Loucy (cell line): Measurements from ENCODE around the gene LYL1.

Experiments used
- H2AFZ ChIP-seq: fragments of 200-600 bp; sonication (generic); 2 replicates; pipeline ENCODE4 v1.6.0; 2016; ENCODE audit warnings: antibody characterized with exemption, mild to moderate bottlenecking, low read length, moderate library complexity
- H3F3A ChIP-seq: fragments of 200-600 bp; 2 replicates; pipeline ENCODE4 v1.6.0; 2016; ENCODE audit warnings: antibody characterized with exemption, low read depth, mild to moderate bottlenecking
- H3K27me3 ChIP-seq: fragments of 200-600 bp; sonication (generic); 2 replicates; pipeline ENCODE4 v1.6.1; 2014; ENCODE audit warnings: low read length, mild to moderate bottlenecking; ENCODE audit not compliant: insufficient read depth, poor library complexity, severe bottlenecking
- H3K36me3 ChIP-seq: fragments of 200-600 bp; sonication (generic); 2 replicates; pipeline ENCODE4 v1.6.1; 2016; ENCODE audit warnings: low read length; ENCODE audit not compliant: insufficient read depth
- H3K4me1 ChIP-seq: fragments of 200-600 bp; sonication (generic); 2 replicates; pipeline ENCODE4 v1.5.1; 2014; ENCODE audit warnings: low read length, mild to moderate bottlenecking; ENCODE audit not compliant: insufficient read depth, poor library complexity, severe bottlenecking
- H3K4me2 ChIP-seq: fragments of 200-600 bp; sonication (generic); 2 replicates; pipeline ENCODE4 v1.6.0; 2014; ENCODE audit warnings: antibody characterized with exemption, low read length, low read depth, mild to moderate bottlenecking; ENCODE audit not compliant: poor library complexity, severe bottlenecking
- H3K4me3 ChIP-seq: fragments of 200-600 bp; sonication (generic); 2 replicates; pipeline ENCODE4 v1.5.1; 2014; ENCODE audit warnings: low read length, mild to moderate bottlenecking, mixed read lengths; ENCODE audit not compliant: poor library complexity, severe bottlenecking
- H3K79me2 ChIP-seq: fragments of 200-600 bp; sonication (generic); 2 replicates; pipeline ENCODE4 v1.6.1; 2014; ENCODE audit warnings: low read length; ENCODE audit not compliant: insufficient read depth
- H3K9ac ChIP-seq: fragments of 200-600 bp; sonication (generic); 2 replicates; pipeline ENCODE4 v1.6.0; 2014; ENCODE audit warnings: mild to moderate bottlenecking, low read depth, low read length, moderate library complexity; ENCODE audit not compliant: poor library complexity, severe bottlenecking
- H3K9me2 ChIP-seq: fragments of 200-600 bp; sonication (generic); replicated peaks from 2 replicates; pipeline ENCODE4 v1.6.1; 2016; ENCODE audit warnings: low read depth, low read length, mixed read lengths
- H3K9me3 ChIP-seq: fragments of 200-600 bp; sonication (generic); 2 replicates; pipeline ENCODE4 v1.6.1; 2014; ENCODE audit warnings: mild to moderate bottlenecking, antibody characterized with exemption, low read length, low read depth; ENCODE audit not compliant: insufficient read depth
- H4K20me1 ChIP-seq: fragments of 200-600 bp; sonication (generic); 2 replicates; pipeline ENCODE4 v1.6.0; 2014; ENCODE audit warnings: antibody characterized with exemption, low read length, mild to moderate bottlenecking; ENCODE audit not compliant: insufficient read depth, poor library complexity, severe bottlenecking
- EZH2phosphoT487 ChIP-seq: fragments of 200-600 bp; IDR thresholded peaks from 2 replicates; pipeline ENCODE4 v1.6.1; 2018; ENCODE audit warnings: antibody characterized with exemption, mild to moderate bottlenecking, moderate library complexity, borderline replicate concordance
- TF ChIP-seq, protein P1 (sequence below): fragments of 200-600 bp; sonication (generic); conservative IDR thresholded peaks from 2 replicates; pipeline ENCODE4 v1.5.1; 2014; ENCODE audit warnings: mild to moderate bottlenecking, antibody characterized with exemption, low read length

Gene LYL1

GRCh38 chr19:13078897-13079541 lies 23.6 kb downstream of the LYL1 start:
- Histone ChIP-seq H3F3A (no peaks in the 10 kb centered on the region), H3K9me2 (no peaks in the 10 kb centered on the region), H3K9ac (no peak overlapping the region), H3K4me3 (no peak overlapping the region), H3K79me2 (no peaks in the 10 kb centered on the region), H3K27me3 (no peaks in the 10 kb centered on the region), H3K36me3 (no peaks in the 10 kb centered on the region), H3K4me1 (peaks cover 3% of the 10 kb centered on the region), H3K4me2 (no peak overlapping the region), H2AFZ (no peak overlapping the region), H4K20me1 (no peaks in the 10 kb centered on the region), H3K9me3 (no peaks in the 10 kb centered on the region)
- no peak for TF ChIP-seq EZH2phosphoT487
- TF ChIP-seq, protein P1, sequence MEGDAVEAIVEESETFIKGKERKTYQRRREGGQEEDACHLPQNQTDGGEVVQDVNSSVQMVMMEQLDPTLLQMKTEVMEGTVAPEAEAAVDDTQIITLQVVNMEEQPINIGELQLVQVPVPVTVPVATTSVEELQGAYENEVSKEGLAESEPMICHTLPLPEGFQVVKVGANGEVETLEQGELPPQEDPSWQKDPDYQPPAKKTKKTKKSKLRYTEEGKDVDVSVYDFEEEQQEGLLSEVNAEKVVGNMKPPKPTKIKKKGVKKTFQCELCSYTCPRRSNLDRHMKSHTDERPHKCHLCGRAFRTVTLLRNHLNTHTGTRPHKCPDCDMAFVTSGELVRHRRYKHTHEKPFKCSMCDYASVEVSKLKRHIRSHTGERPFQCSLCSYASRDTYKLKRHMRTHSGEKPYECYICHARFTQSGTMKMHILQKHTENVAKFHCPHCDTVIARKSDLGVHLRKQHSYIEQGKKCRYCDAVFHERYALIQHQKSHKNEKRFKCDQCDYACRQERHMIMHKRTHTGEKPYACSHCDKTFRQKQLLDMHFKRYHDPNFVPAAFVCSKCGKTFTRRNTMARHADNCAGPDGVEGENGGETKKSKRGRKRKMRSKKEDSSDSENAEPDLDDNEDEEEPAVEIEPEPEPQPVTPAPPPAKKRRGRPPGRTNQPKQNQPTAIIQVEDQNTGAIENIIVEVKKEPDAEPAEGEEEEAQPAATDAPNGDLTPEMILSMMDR: no peak

DNA sequence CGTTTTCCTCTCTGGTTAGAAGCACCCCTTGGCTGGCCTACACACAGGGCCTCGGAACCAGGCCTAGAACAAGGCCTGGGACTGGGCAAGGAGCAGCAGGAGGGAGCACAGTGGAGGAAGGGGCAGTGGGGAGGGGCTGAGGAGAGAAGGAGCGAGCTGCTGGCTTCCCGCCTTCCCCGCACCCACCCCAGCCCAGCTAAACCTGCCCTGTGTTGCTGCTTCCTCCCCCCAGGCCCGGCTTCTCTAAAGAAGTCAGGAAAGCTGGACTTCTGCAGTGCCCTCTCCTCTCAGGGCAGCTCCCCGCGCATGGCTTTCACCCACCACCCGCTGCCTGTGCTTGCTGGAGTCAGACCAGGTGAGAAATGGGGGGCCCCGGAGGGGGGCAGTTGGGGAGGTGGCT lies 24.3 kb downstream of the LYL1 start:
- no peaks in the 10 kb centered on the region for H3K27me3 ChIP-seq
- no peak for TF ChIP-seq EZH2phosphoT487
- TF ChIP-seq, protein P1: no peak
- H2AFZ ChIP-seq: no peak overlapping the region
- H3K4me3 ChIP-seq: no peak overlapping the region
- H3K9me3 ChIP-seq: no peaks in the 10 kb centered on the region
- peaks cover 3% of the 10 kb centered on the region for H3K4me1 ChIP-seq
- H3K4me2 ChIP-seq: no peak overlapping the region
- H3K9ac ChIP-seq: no peak overlapping the region
- no peaks in the 10 kb centered on the region for H3K79me2 ChIP-seq
- H4K20me1 ChIP-seq: no peaks in the 10 kb centered on the region
- H3F3A ChIP-seq: no peaks in the 10 kb centered on the region
- no peaks in the 10 kb centered on the region for H3K9me2 ChIP-seq
- no peaks in the 10 kb centered on the region for H3K36me3 ChIP-seq

- TF ChIP-seq, protein P1: no peak
- TF ChIP-seq EZH2phosphoT487: no peak
- peaks cover 3% of the 10 kb centered on the region for H3K4me1 ChIP-seq
- no peaks in the 10 kb centered on the region for H3K9me3 ChIP-seq
- no peaks in the 10 kb centered on the region for H3K36me3 ChIP-seq
- H3K79me2 ChIP-seq: no peaks in the 10 kb centered on the region
- H3K9me2 ChIP-seq: no peaks in the 10 kb centered on the region
- no peak overlapping the region for H2AFZ ChIP-seq
- no peaks in the 10 kb centered on the region for H4K20me1 ChIP-seq
- no peak overlapping the region for H3K4me2 ChIP-seq
- no peak overlapping the region for H3K4me3 ChIP-seq
- no peak overlapping the region for H3K9ac ChIP-seq
- H3F3A ChIP-seq: no peaks in the 10 kb centered on the region
- H3K27me3 ChIP-seq: no peaks in the 10 kb centered on the region
Measured at GRCh38 chr19:13077240-13077639, 25.4 kb downstream of the LYL1 start.
